GM12874 (cell line): Measurements from ENCODE around the gene HSPA5.

Experiments
- TF ChIP-seq, protein P1 (sequence below): IDR thresholded peaks from 2 replicates; pipeline ENCODE4 v1.5.1; 2011; ENCODE audit warnings: low read depth, mild to moderate bottlenecking, control low read depth, low read length, moderate library complexity; ENCODE audit not compliant: insufficient read depth

HSPA5 gene

GRCh38 chr9:125269014-125269397, 27.9 kb upstream of the HSPA5 start:
- TF ChIP-seq, protein P1, sequence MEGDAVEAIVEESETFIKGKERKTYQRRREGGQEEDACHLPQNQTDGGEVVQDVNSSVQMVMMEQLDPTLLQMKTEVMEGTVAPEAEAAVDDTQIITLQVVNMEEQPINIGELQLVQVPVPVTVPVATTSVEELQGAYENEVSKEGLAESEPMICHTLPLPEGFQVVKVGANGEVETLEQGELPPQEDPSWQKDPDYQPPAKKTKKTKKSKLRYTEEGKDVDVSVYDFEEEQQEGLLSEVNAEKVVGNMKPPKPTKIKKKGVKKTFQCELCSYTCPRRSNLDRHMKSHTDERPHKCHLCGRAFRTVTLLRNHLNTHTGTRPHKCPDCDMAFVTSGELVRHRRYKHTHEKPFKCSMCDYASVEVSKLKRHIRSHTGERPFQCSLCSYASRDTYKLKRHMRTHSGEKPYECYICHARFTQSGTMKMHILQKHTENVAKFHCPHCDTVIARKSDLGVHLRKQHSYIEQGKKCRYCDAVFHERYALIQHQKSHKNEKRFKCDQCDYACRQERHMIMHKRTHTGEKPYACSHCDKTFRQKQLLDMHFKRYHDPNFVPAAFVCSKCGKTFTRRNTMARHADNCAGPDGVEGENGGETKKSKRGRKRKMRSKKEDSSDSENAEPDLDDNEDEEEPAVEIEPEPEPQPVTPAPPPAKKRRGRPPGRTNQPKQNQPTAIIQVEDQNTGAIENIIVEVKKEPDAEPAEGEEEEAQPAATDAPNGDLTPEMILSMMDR = no peak

DNA sequence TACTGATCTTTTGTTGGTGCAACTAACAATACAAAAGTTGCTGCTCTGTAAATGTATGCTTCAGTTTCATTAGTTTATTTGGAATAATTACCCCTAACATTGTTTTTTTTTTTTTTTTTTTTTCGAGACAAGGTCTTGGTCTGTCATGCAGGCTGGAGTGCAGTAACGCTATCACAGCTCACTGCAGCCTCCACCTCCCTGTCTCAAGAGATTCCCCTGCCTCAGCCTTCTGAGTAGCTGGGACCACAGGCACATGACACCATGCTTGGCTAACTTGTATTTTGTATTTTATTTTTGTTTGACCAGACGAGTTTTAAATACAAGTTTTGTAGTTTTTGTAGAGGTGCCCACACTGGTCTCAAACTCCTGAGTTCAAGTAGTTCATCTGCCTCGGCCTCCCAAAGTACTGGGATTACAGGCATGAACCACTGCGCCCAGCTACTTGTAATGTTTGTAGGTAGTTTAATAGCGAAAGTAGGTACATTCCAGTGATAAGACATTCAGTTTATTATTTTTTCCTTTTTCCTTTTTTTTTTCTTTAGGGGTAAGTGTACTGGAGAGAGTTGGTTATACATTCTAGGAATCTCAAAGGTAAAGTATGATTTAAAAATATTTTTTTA, 27.4 kb upstream of the HSPA5 start:
- TF ChIP-seq, protein P1 = no peak

- TF ChIP-seq, protein P1 = no peak
These were observed 21.3 kb upstream of the HSPA5 start for GRCh38 chr9:125262294-125262991.

GRCh38 chr9:125261501-125262293, 20.6 kb upstream of the HSPA5 start, which contains the start of gene GAPVD1:
TSS of gene GAPVD1 (plus strand) at chr9:125261826. CDS start at chr9:125298922, 37,096 bp downstream.
- TF ChIP-seq, protein P1 = peak; percentile 59

DNA sequence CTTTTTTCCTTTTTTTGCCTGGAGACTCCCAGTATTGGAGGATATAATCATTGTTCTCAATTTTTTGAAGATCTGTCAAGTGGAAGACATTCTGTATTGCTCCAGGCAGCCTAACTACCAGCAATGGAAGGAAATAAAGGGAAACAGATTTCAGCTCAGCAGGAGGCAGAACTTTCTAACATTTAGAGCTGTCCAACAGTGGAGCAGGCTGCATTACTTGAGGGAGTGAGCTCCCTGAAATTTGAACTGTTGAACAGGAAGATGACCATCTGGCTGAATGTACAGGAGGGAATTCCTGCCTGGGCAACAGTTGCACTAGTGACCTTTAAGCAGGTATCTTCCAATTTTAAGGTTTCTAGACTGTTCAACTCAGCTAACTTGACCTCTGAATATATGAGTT, 19.4 kb upstream of the HSPA5 start:
- TF ChIP-seq, protein P1 = no peak

- TF ChIP-seq, protein P1 = no peak
These were observed 17.8 kb upstream of the HSPA5 start for GRCh38 chr9:125258832-125259534.
